HG02870 (cell line): ENCODE data around the gene RTKN.

Source experiments
- ATAC-seq: cut with Tn5 transposase; IDR thresholded peaks from one replicate; pipeline ENCODE4 v1.9.1; 2021; ENCODE audit warnings: mild to moderate bottlenecking, moderate library complexity; ENCODE audit not compliant: unreplicated experiment

RTKN gene

GRCh38 chr2:74381751-74382150 lies 60.0 kb downstream of the RTKN start:
- no peak for ATAC-seq

DNA sequence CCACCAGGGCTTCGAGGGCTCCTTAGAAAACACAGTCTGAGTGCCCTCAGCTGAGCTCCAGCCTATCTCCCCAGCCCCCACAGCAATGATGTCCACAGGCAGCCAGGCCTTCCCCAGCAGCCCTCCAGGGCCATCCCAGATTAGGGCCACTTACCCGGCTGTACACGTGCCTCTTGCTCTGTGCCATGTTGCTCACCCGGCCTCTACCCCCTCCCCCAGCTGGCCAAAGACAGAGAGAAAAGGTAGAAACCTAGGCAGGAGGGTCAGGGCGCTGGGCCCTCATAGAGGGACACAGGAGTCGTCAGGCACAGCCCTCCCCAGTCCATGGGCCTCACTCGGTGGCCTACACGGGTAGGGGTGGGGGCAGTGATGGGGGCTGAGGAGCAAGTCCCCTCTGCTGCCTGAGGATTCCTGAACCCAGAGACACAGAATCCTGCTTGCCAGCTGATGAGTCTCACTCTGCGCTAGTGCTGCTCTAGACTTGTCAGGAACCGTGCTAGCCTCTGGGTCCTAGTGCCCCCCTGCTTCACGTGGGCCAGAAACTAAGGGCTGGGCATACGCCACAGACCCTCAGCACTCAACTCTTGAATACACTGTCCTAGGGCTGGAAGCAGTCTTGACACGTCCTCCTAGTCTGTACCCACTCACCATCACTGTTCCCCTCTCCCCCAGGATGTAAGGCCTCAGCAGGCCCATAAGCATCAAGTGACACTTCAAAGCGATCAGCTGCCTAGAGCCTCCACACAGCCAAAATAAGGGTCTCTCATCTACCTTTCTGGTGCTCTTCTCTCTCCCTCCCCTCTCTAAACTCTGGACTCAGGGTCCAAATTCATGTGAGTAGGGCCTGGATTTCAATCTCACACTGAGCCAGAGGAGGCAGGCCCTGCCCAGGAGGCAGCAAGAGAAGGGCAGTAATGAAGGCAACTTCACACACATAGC lies 61.6 kb downstream of the RTKN start, which contains the start of gene DCTN1:
TSS of gene DCTN1 (minus strand) at position 461 of the 939 bp plus-strand sequence. CDS start at position 187, 274 bp downstream.
- ATAC-seq, result no peak

DNA sequence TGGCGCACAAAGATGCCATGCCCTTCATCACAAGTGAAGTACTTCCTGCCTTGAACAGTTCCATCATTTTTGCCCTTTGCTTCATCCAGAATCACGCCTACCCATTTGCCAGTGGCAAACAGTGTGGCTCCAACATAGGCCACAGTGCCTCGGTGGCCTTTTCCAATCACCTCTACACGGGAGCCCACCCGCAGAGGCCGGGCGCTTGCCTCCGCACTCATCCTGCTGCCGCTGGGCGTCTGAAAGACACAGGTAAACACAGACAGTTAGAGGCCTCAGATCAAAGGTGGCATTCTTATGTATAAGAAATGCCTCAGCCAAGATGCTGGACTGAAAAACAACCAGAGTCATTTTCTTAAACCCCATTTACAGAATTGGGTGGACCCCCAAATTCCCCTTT lies 63.7 kb downstream of the RTKN start:
- no peak for ATAC-seq

DNA sequence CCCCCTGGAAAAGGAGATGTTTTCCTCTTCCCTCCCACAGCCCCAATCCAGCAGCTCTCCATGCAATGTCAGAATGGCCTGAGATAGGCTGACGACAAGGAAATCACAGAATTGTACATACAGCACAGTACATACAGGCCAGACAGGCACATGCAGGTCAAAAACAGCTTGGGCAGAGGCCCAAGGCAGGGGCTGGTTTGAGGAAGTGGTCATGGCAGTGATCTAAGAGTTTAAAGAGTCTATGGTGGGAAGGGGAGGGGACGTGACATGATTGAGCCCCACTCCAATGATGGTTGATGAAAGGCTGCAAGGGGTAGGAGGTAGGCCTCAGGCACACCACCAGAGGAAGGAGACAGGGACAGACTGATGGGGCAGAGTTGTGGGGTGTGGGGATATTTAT lies 65.9 kb downstream of the RTKN start:
- no peak for ATAC-seq
